Brain pericyte (primary cell): ENCODE measurements around the gene RTN1.

Experiments
- DNase-seq: peaks from one replicate; pipeline ENCODE4 v3.0.0-alpha.2; 2012; ENCODE audit warnings: low read depth, low spot score

RTN1 gene

GRCh38 chr14:59870277-59871165 lies at the start of gene RTN1:
RTN1 (minus strand) TSS chr14:59870776; CDS start chr14:59870630, 146 bp downstream.
- DNase-seq = peak; percentile 6

- no peak for DNase-seq
Measured at GRCh38 chr14:59920378-59920683, 49.8 kb upstream of the RTN1 start.

- DNase-seq = no peak
Measured at GRCh38 chr14:59919570-59920377, 49.2 kb upstream of the RTN1 start, which contains the start of gene LRRC9. LRRC9 (plus strand) TSS chr14:59920144.

GRCh38 chr14:59918824-59919569 lies 48.4 kb upstream of the RTN1 start:
- DNase-seq = no peak

- DNase-seq = no peak
Measured at GRCh38 chr14:59913187-59913586, 42.6 kb upstream of the RTN1 start.

- no peak for DNase-seq
Measured at GRCh38 chr14:59912443-59912842, 41.9 kb upstream of the RTN1 start.

GRCh38 chr14:59905188-59905587 lies 34.6 kb upstream of the RTN1 start:
- DNase-seq = no peak

- DNase-seq = no peak
Measured at GRCh38 chr14:59904184-59904583, 33.6 kb upstream of the RTN1 start.

GRCh38 chr14:59900556-59900955 lies 30.0 kb upstream of the RTN1 start:
- no peak for DNase-seq

- no peak for DNase-seq
Measured at GRCh38 chr14:59897757-59898383, 27.3 kb upstream of the RTN1 start.

- no peak for DNase-seq
Measured at GRCh38 chr14:59895721-59896120, 25.1 kb upstream of the RTN1 start.

GRCh38 chr14:59890676-59891075 lies 20.1 kb upstream of the RTN1 start:
- no peak for DNase-seq

GRCh38 chr14:59882957-59883356 lies 12.4 kb upstream of the RTN1 start:
- DNase-seq = no peak

GRCh38 chr14:59871166-59871495 lies 555 bp upstream of the RTN1 start:
- no peak for DNase-seq

- no peak for DNase-seq
Measured at GRCh38 chr14:59869381-59870255, 958 bp downstream of the RTN1 start.

GRCh38 chr14:59868021-59868420 lies 2.6 kb downstream of the RTN1 start:
- DNase-seq = no peak

GRCh38 chr14:59863806-59864525 lies 6.6 kb downstream of the RTN1 start:
- DNase-seq = no peak

GRCh38 chr14:59857328-59857727 lies 13.2 kb downstream of the RTN1 start:
- DNase-seq = no peak

- no peak for DNase-seq
Measured at GRCh38 chr14:59852350-59852749, 18.2 kb downstream of the RTN1 start.

GRCh38 chr14:59850458-59850857 lies 20.1 kb downstream of the RTN1 start:
- no peak for DNase-seq
